HCT116 (cell line): Measurements from ENCODE around the gene MRGPRE. TPM values are rescaled to one million over a fixed set of nuclear protein-coding genes. Genes with fewer than 3 reads are reported as not detected.

Experiments used
- ATAC-seq: fragments of 200-7000 bp; cut with Tn5 transposase; 2 replicates; pipeline ENCODE4 v1.9.1; 2020; ENCODE audit warnings: mild to moderate bottlenecking, moderate library complexity
- BruUV-seq: library from RNA; stranded (reverse); fragments of 400-500 nt; replicated peaks from 2 replicates; lab custom pipeline; 2021; lab: Mats Ljungman, UMichigan
- CTCF ChIA-PET: fragments of 300-600 bp; sonication (Branson Sonifier 250); formaldehyde crosslinking; loops from one replicate; lab custom pipeline; 2021; ENCODE audit warnings: antibody characterized with exemption; lab: Charles Lee
- POLR2A ChIA-PET: fragments of 300-600, 350-600 bp; sonication (Branson Sonifier 250); formaldehyde crosslinking; loops from one replicate; lab custom pipeline; 2021; ENCODE audit warnings: antibody characterized with exemption; lab: Charles Lee
- RAD21 ChIA-PET, 2 experiments: fragments of 300-600 bp; sonication (Branson Sonifier 250); formaldehyde crosslinking; loops; one replicate each; lab custom pipeline; 2023; ENCODE audit warnings: low total read pairs in 2 of 2; ENCODE audit not compliant: uncharacterized antibody in 2 of 2, unreplicated experiment in 2 of 2, low non-redundant PET in 1 of 2; lab: Charles Lee
- DNase-seq: peaks from one replicate; pipeline ENCODE4 v3.0.0-alpha.2; 2010; ENCODE audit warnings: low read depth, low spot score
- H2AFZ ChIP-seq: fragments of 200-600 bp; shearing (Covaris generic), sonication (generic); 2 replicates; pipeline ENCODE4 v1.6.1; 2017; ENCODE audit warnings: low read depth, mixed run types, mixed read lengths, antibody characterized with exemption, low read length; ENCODE audit not compliant: poor library complexity, severe bottlenecking
- H3K27ac ChIP-seq: 2 replicates; pipeline ENCODE4 v1.5.1; 2012; ENCODE audit warnings: low read depth, low read length
- H3K27me3 ChIP-seq: fragments of 200-600 bp; sonication (generic); 2 replicates; pipeline ENCODE4 v1.6.1; 2016; ENCODE audit warnings: mixed run types, low read length, mixed read lengths; ENCODE audit not compliant: insufficient read depth
- H3K36me3 ChIP-seq, 2 experiments: fragments of 200-500 bp in 1 of 2; fragments of 200-600 bp in 1 of 2; sonication (Bioruptor generic) in 1 of 2; sonication (generic) in 1 of 2; 2 replicates each; pipeline versions ENCODE4 v1.5.1 to v1.6.1; 2014 to 2016; ENCODE audit warnings: low read length in 2 of 2, inconsistent platforms in 1 of 2, mixed read lengths in 1 of 2, mixed run types in 1 of 2; ENCODE audit not compliant: insufficient read depth in 2 of 2, control insufficient read depth in 1 of 2
- H3K4me1 ChIP-seq, 2 experiments: fragments of 200-600 bp in 1 of 2; sonication (generic) in 1 of 2; 2 replicates each; pipeline versions ENCODE4 v1.5.1 to v1.6.1; 2012 to 2017; ENCODE audit warnings: low read length in 2 of 2, inconsistent platforms in 1 of 2, mild to moderate bottlenecking in 1 of 2, mixed read lengths in 1 of 2, mixed run types in 1 of 2, moderate library complexity in 1 of 2; ENCODE audit not compliant: insufficient read depth in 2 of 2, control insufficient read depth in 1 of 2
- H3K4me2 ChIP-seq: fragments of 200-600 bp; sonication (generic); 2 replicates; pipeline ENCODE4 v1.6.1; 2017; ENCODE audit warnings: mixed run types, low read length, mixed read lengths
- H3K4me3 ChIP-seq, 2 experiments: fragments of 200-600 bp in 1 of 2; sonication (generic) in 1 of 2; replicated peaks in 1 of 2; 2 replicates each; pipeline ENCODE4 v1.5.1; 2011 to 2016; ENCODE audit warnings: low read length in 2 of 2, control low read depth in 1 of 2, low read depth in 1 of 2, mild to moderate bottlenecking in 1 of 2, mixed read lengths in 1 of 2, mixed run types in 1 of 2
- H3K79me2 ChIP-seq: fragments of 200-600 bp; sonication (generic); 2 replicates; pipeline ENCODE4 v1.6.1; 2017; ENCODE audit warnings: mild to moderate bottlenecking, mixed run types, low read length, moderate library complexity, mixed read lengths; ENCODE audit not compliant: insufficient read depth
- H3K9ac ChIP-seq: fragments of 200-600 bp; sonication (generic); 2 replicates; pipeline ENCODE4 v1.6.1; 2016; ENCODE audit warnings: low read length, mixed read lengths
- H3K9me2 ChIP-seq: fragments of 200-600 bp; sonication (generic), shearing (Covaris generic); 2 replicates; pipeline ENCODE4 v1.6.1; 2017; ENCODE audit warnings: mixed run types, mild to moderate bottlenecking, moderate library complexity; ENCODE audit not compliant: insufficient read depth
- H3K9me3 ChIP-seq, 2 experiments: fragments of 200-500 bp in 1 of 2; fragments of 200-600 bp in 1 of 2; sonication (Bioruptor generic) in 1 of 2; sonication (generic) in 1 of 2; 2 replicates each; pipeline ENCODE4 v1.6.1; 2014 to 2017; ENCODE audit warnings: low read length in 2 of 2, mixed read lengths in 2 of 2, inconsistent platforms in 1 of 2, low read depth in 1 of 2, mild to moderate bottlenecking in 1 of 2, mixed run types in 1 of 2, moderate library complexity in 1 of 2; ENCODE audit not compliant: control insufficient read depth in 1 of 2, insufficient read depth in 1 of 2
- H4K20me1 ChIP-seq: fragments of 200-600 bp; sonication (generic), shearing (Covaris generic); 2 replicates; pipeline ENCODE4 v1.6.1; 2017; ENCODE audit warnings: mixed run types, mild to moderate bottlenecking, moderate library complexity; ENCODE audit not compliant: insufficient read depth
- CBX3 ChIP-seq: IDR thresholded peaks from 2 replicates; pipeline ENCODE4 v1.6.1; 2012; ENCODE audit warnings: low read depth
- EZH2phosphoT487 ChIP-seq: fragments of 200-600 bp; IDR thresholded peaks from 2 replicates; pipeline ENCODE4 v1.6.1; 2018; ENCODE audit warnings: antibody characterized with exemption, borderline replicate concordance
- FOSL1 ChIP-seq: IDR thresholded peaks from 2 replicates; pipeline ENCODE4 v1.6.1; 2012; ENCODE audit warnings: low read depth
- JUND ChIP-seq: IDR thresholded peaks from 2 replicates; pipeline ENCODE4 v1.6.1; 2012
- MAX ChIP-seq: IDR thresholded peaks from 2 replicates; pipeline ENCODE4 v1.6.1; 2012
- RAD21 ChIP-seq: IDR thresholded peaks from 2 replicates; pipeline ENCODE4 v1.6.1; 2012; ENCODE audit warnings: low read depth, mild to moderate bottlenecking
- SP1 ChIP-seq: IDR thresholded peaks from 2 replicates; pipeline ENCODE4 v1.6.1; 2012; ENCODE audit warnings: low read depth
- YY1 ChIP-seq: IDR thresholded peaks from 2 replicates; pipeline ENCODE4 v1.6.1; 2011; ENCODE audit warnings: low read length, low read depth, moderate library complexity, mild to moderate bottlenecking; ENCODE audit not compliant: insufficient replicate concordance; ENCODE audit errors: extremely low read depth
- ZBTB33 ChIP-seq: IDR thresholded peaks from 2 replicates; pipeline ENCODE4 v1.6.1; 2011; ENCODE audit warnings: mild to moderate bottlenecking, low read length, moderate library complexity; ENCODE audit not compliant: insufficient replicate concordance; ENCODE audit errors: extremely low read depth
- intact Hi-C: fragments of 100-400 bp; cut with micrococcal nuclease; formaldehyde crosslinking; loops from 2 replicates; pipeline ENCODE4 v1.10.0; 2022
- total RNA-seq: library from RNA; stranded (reverse); gene quantifications from one replicate; pipeline ENCODE4 v1.2.1, GENCODE V29; 2021; ENCODE audit not compliant: unreplicated experiment
- TF ChIP-seq, protein P1 (sequence below): IDR thresholded peaks from 2 replicates; pipeline ENCODE4 v1.6.1; 2012; ENCODE audit warnings: low read depth
- TF ChIP-seq, protein P2 (sequence below), 3 experiments: fragments of 200-600 bp in 1 of 3; sonication (generic) in 1 of 3; IDR thresholded peaks in 2 of 3; conservative IDR thresholded peaks in 1 of 3; 2 replicates each; pipeline ENCODE4 v1.5.1; 2012 to 2017; ENCODE audit warnings: low read depth in 2 of 3, low read length in 2 of 3, antibody characterized with exemption in 1 of 3, borderline replicate concordance in 1 of 3, control low read depth in 1 of 3, mild to moderate bottlenecking in 1 of 3, mixed read lengths in 1 of 3, mixed run types in 1 of 3, moderate library complexity in 1 of 3; ENCODE audit not compliant: insufficient read depth in 1 of 3

Gene MRGPRE
- total RNA-seq, 1 experiment from 2014 or later, result not detected

GRCh38 chr11:3182462-3182852 is 49.8 kb downstream of the MRGPRE start:
- Histone ChIP-seq H3K4me3 (no peak overlapping the region), H2AFZ (no peak overlapping the region), H3K9ac (no peak overlapping the region), H3K79me2 (no peaks in the 10 kb centered on the region), H3K4me2 (no peak overlapping the region), H3K9me3 (no peaks in the 10 kb centered on the region), H3K27me3 (no peaks in the 10 kb centered on the region), H3K36me3 (no peaks in the 10 kb centered on the region), H3K4me1 (no peaks in the 10 kb centered on the region), H4K20me1 (no peaks in the 10 kb centered on the region), H3K9me2 (no peaks in the 10 kb centered on the region), H3K27ac (no peak overlapping the region)
- TF ChIP-seq YY1, result no peak
- TF ChIP-seq RAD21, result no peak
- TF ChIP-seq, protein P1, sequence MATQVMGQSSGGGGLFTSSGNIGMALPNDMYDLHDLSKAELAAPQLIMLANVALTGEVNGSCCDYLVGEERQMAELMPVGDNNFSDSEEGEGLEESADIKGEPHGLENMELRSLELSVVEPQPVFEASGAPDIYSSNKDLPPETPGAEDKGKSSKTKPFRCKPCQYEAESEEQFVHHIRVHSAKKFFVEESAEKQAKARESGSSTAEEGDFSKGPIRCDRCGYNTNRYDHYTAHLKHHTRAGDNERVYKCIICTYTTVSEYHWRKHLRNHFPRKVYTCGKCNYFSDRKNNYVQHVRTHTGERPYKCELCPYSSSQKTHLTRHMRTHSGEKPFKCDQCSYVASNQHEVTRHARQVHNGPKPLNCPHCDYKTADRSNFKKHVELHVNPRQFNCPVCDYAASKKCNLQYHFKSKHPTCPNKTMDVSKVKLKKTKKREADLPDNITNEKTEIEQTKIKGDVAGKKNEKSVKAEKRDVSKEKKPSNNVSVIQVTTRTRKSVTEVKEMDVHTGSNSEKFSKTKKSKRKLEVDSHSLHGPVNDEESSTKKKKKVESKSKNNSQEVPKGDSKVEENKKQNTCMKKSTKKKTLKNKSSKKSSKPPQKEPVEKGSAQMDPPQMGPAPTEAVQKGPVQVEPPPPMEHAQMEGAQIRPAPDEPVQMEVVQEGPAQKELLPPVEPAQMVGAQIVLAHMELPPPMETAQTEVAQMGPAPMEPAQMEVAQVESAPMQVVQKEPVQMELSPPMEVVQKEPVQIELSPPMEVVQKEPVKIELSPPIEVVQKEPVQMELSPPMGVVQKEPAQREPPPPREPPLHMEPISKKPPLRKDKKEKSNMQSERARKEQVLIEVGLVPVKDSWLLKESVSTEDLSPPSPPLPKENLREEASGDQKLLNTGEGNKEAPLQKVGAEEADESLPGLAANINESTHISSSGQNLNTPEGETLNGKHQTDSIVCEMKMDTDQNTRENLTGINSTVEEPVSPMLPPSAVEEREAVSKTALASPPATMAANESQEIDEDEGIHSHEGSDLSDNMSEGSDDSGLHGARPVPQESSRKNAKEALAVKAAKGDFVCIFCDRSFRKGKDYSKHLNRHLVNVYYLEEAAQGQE, result no peak
- TF ChIP-seq FOSL1, result no peak
- TF ChIP-seq JUND, result no peak
- no TSS peak for BruUV-seq
- CTCF ChIA-PET, result no interaction called here
- RAD21 ChIA-PET, result no interaction called here
- ATAC-seq, result no peak
- DNase-seq, result no peak
- intact Hi-C loops, result no loop called here
- POLR2A ChIA-PET, result no interaction called here

GRCh38 chr11:3181725-3182461 is 50.3 kb downstream of the MRGPRE start:
- Histone ChIP-seq H3K79me2 (no peaks in the 10 kb centered on the region), H2AFZ (no peak overlapping the region), H4K20me1 (no peaks in the 10 kb centered on the region), H3K36me3 (no peaks in the 10 kb centered on the region), H3K9me2 (no peaks in the 10 kb centered on the region), H3K27me3 (no peaks in the 10 kb centered on the region), H3K4me3 (no peak overlapping the region), H3K4me2 (no peak overlapping the region), H3K4me1 (no peaks in the 10 kb centered on the region), H3K9ac (no peak overlapping the region), H3K9me3 (no peaks in the 10 kb centered on the region), H3K27ac (no peak overlapping the region)
- RAD21 ChIA-PET, result no interaction called here
- POLR2A ChIA-PET, result no interaction called here
- CTCF ChIA-PET, result no interaction called here
- intact Hi-C loops, result no loop called here
- no TSS peak for BruUV-seq
- DNase-seq (no peak), ATAC-seq (no peak)
- TF ChIP-seq, protein P2, sequence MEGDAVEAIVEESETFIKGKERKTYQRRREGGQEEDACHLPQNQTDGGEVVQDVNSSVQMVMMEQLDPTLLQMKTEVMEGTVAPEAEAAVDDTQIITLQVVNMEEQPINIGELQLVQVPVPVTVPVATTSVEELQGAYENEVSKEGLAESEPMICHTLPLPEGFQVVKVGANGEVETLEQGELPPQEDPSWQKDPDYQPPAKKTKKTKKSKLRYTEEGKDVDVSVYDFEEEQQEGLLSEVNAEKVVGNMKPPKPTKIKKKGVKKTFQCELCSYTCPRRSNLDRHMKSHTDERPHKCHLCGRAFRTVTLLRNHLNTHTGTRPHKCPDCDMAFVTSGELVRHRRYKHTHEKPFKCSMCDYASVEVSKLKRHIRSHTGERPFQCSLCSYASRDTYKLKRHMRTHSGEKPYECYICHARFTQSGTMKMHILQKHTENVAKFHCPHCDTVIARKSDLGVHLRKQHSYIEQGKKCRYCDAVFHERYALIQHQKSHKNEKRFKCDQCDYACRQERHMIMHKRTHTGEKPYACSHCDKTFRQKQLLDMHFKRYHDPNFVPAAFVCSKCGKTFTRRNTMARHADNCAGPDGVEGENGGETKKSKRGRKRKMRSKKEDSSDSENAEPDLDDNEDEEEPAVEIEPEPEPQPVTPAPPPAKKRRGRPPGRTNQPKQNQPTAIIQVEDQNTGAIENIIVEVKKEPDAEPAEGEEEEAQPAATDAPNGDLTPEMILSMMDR (IDR thresholded peaks at IDR 0.05 in 2 of 3, conservative IDR thresholded peaks at IDR 0.05 in 1 of 3; ENCODE audit: borderline replicate concordance in 1 of 3, insufficient read depth in 1 of 3, low read depth in 2 of 3, low read length in 2 of 3), result no peak
- TF ChIP-seq JUND, result no peak
- TF ChIP-seq MAX, result no peak
- no peak for TF ChIP-seq SP1
- TF ChIP-seq CBX3, result no peak
- no peak for TF ChIP-seq ZBTB33
- TF ChIP-seq EZH2phosphoT487, result no peak
